GM19324 (cell line): ENCODE measurements around the gene CD6.

Experiments
- ATAC-seq: cut with Tn5 transposase; IDR thresholded peaks from one replicate; pipeline ENCODE4 v1.9.1; 2021; ENCODE audit warnings: mild to moderate bottlenecking, moderate library complexity; ENCODE audit not compliant: unreplicated experiment, low FRiP score

The CD6 gene

GRCh38 chr11:60934790-60935605 is 36.5 kb upstream of the CD6 start:
- ATAC-seq: no peak

- ATAC-seq: no peak
These were observed 35.6 kb upstream of the CD6 start for GRCh38 chr11:60935676-60936442.

GRCh38 chr11:60936467-60937143 is 34.9 kb upstream of the CD6 start:
- ATAC-seq: no peak

- no peak for ATAC-seq
These were observed 34.3 kb upstream of the CD6 start for GRCh38 chr11:60937144-60937527.

- no peak for ATAC-seq
These were observed 33.7 kb upstream of the CD6 start for GRCh38 chr11:60937811-60938210.

- ATAC-seq: no peak
These were observed 33.0 kb upstream of the CD6 start for GRCh38 chr11:60938500-60938899.

- ATAC-seq: no peak
These were observed 32.2 kb upstream of the CD6 start for GRCh38 chr11:60939301-60939700.

- no peak for ATAC-seq
These were observed 31.6 kb upstream of the CD6 start for GRCh38 chr11:60939855-60940254.

- no peak for ATAC-seq
These were observed 29.9 kb upstream of the CD6 start for GRCh38 chr11:60941371-60942119.

- ATAC-seq: no peak
These were observed 29.3 kb upstream of the CD6 start for GRCh38 chr11:60942219-60942618.

- no peak for ATAC-seq
These were observed 28.4 kb upstream of the CD6 start for GRCh38 chr11:60942970-60943565.

GRCh38 chr11:60944490-60945294 is 26.8 kb upstream of the CD6 start:
- ATAC-seq: no peak

GRCh38 chr11:60945295-60945667 is 26.2 kb upstream of the CD6 start:
- no peak for ATAC-seq

- ATAC-seq: no peak
These were observed 24.7 kb upstream of the CD6 start for GRCh38 chr11:60946601-60947264.

- no peak for ATAC-seq
These were observed 23.8 kb upstream of the CD6 start for GRCh38 chr11:60947700-60948099.

GRCh38 chr11:60948250-60948649 is 23.2 kb upstream of the CD6 start:
- ATAC-seq: no peak

GRCh38 chr11:60950024-60950423 is 21.5 kb upstream of the CD6 start:
- ATAC-seq: no peak

GRCh38 chr11:60950933-60951605 is 20.4 kb upstream of the CD6 start:
- ATAC-seq: peak; percentile 27

GRCh38 chr11:60951606-60951903 is 19.9 kb upstream of the CD6 start:
- no peak for ATAC-seq
